AG04449 (cell line): ENCODE measurements around the gene RBP2.

Source experiments
- CTCF ChIA-PET: fragments of 350-600 bp; formaldehyde crosslinking; extraction: SDS; loops from one replicate; lab custom pipeline; 2021; ENCODE audit warnings: antibody characterized with exemption; lab: Yijun Ruan, JAX
- POLR2A ChIA-PET: fragments of 400-600, 350-600 bp; formaldehyde crosslinking; extraction: SDS; loops from one replicate; lab custom pipeline; 2020; ENCODE audit warnings: antibody characterized with exemption, inconsistent platforms; lab: Yijun Ruan, JAX
- DNase-seq: peaks from one replicate; pipeline ENCODE4 v3.0.0-alpha.2; 2010; ENCODE audit warnings: low read depth, low spot score
- H3K4me3 ChIP-seq: 2 replicates; pipeline ENCODE4 v1.5.1; 2011; ENCODE audit warnings: low read depth, mild to moderate bottlenecking, control low read depth, low read length
- CTCF ChIP-seq: IDR thresholded peaks from one replicate; pipeline ENCODE4 v1.5.1; 2011; ENCODE audit warnings: mild to moderate bottlenecking, moderate library complexity, low read length, control low read depth, inconsistent platforms; ENCODE audit not compliant: insufficient read depth; ENCODE audit errors: missing control alignments

RBP2 gene

DNA sequence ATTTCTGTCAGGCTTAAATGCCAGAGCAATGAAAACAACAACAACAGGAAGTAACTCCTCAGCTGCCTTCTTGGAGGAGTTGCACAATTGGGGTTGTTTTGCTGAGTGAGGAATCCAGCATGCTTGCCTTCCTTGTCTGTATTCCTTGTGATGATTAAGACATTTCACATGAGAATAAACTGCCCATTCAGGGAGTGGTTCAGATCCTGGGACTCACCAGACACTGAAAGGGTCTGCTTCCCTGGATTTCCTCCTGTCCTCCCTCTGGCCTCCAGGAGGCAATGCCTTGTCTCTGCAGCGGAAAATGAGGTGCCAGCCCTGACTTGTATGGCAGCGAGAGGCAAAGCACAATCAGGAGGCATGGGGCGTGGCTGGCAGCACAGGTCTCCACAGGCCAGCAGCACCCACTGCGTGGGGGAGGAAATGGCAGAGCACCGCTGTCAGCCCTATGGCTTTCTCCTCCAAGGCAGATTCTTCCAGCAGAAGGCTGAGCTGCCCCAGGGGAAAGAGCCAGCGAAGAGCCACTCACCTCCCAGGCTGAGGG lies 41.5 kb downstream of the RBP2 start:
- ChIA-PET POLR2A (no interaction called here), CTCF (interaction anchor here (1.4 to 2.1 kb wide), 3 partner anchors 10 to 127 kb away, joined by 6 to 7 read pairs (median 6); no protein-coding TSS in a partner anchor)
- no peak overlapping the region for H3K4me3 ChIP-seq
- DNase-seq = peak; percentile 19
- no peak for TF ChIP-seq CTCF

DNA sequence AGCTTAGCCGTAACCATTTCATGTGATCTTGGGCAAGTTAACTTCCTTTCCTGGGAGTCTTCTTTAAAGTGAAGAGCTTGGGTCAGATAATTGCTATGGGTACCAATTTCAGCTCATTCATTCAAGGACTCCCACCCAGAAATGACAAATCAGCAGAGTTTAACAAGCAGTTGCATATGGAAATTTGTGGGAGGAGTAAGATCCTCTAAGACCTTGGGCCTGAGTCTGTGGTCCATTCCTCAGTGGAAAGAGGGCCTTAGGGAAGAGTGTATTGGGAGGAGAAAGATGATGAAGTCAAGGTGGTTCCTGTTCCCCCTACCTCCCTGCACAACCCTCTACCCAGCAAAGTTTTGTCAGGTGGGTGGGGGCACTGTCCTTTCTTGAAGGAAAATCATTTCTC lies 42.1 kb downstream of the RBP2 start:
- ChIA-PET POLR2A (no interaction called here), CTCF (interaction anchor here (1.4 kb wide), 2 partner anchors 9 to 128 kb away, joined by 6 to 7 read pairs; no protein-coding TSS in a partner anchor)
- no peak overlapping the region for H3K4me3 ChIP-seq
- TF ChIP-seq CTCF = no peak
- DNase-seq = no peak

DNA sequence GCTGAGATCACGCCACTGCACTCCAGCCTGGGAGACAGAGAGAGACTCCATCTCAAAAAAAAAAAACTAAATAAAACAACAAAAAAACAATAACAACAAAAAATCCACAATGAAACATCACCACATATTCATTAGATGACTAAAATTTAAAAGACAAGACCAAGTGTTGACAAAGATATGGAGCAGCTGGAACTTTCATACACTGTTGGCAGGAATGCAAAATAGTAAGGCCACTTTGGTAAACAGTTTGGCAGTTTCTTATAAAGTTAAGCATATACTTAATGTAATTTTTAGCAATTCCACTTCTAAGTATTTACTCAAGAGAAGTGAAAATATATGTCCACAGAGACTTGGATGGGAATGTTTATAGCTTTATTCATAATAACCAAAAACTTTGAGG lies 43.2 kb downstream of the RBP2 start:
- POLR2A ChIA-PET = no interaction called here
- CTCF ChIA-PET = interaction anchor here (1.3 to 1.4 kb wide), 2 partner anchors 9 to 129 kb away, joined by 3 to 7 read pairs; no protein-coding TSS in a partner anchor
- TF ChIP-seq CTCF = no peak

DNA sequence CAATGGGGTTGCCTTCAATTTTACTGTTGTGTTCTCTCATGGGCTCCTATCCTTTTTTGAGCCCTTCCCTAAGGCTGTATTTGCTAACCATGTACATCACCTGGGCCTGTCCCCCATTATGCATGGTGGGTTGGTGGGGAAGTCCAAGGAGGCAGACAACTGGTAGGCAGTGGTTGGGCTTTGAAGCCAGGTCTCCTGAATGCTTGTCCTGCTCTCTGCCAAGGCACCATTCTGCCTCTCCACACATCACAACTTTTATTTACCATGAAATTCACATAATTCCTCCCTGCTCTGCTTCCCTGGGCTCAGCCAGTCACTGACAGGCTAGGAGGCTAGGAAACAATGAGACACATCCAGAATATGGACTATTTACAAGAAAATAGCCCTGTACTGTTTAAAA lies 45.8 kb downstream of the RBP2 start:
- CTCF ChIA-PET = no interaction called here
- DNase-seq = no peak
- no peak overlapping the region for H3K4me3 ChIP-seq
- no peak for TF ChIP-seq CTCF
- POLR2A ChIA-PET = no interaction called here

More for the DNA sequence above, 43.2 kb downstream of the RBP2 start:
- DNase-seq = no peak
- H3K4me3 ChIP-seq = no peak overlapping the region

DNA sequence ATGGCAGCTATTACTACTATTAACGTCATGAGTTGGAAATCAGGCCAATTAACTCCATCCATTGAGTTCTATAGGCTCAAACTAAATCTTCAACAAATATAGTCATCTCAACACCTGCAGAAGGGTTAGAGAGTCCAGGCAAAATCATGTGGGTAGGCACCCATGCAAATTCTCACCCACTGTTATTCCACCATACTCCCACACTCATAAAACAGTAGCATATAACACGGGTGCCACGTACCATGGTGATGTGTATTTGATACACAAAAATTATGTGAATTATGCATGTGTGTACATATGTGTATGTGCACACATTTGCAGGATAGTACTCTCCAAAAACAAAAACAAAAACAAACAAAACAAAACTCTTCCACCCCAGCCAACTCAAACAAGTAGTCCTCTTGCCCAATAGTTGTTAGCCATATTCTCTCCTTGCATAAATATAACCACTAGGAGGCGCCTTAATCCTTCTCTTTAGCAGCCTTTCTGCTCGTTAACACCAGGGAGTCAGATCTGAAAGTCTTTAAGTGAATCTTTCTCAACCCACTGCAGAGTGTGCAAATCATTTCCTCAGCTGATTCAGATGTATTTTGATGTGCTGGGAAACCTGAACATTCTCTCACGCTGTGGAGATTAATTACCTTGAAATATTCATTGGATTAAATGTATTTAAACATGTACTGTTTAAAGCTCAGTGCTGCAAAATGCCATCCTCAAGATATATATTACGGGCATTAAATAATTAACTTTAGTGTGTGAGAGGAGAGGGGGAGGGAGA lies 48.8 kb downstream of the RBP2 start:
- DNase-seq = peak; percentile 42

More for the DNA sequence above, 48.8 kb downstream of the RBP2 start:
- CTCF ChIA-PET = interaction anchor here (0.6 to 5.9 kb wide), 24 partner anchors 9 to 1437 kb away, joined by 3 to 94 read pairs (median 3); partner anchors contain the start of genes COPB2 and RBP1
- TF ChIP-seq CTCF = peak; percentile 56
- no peak overlapping the region for H3K4me3 ChIP-seq
- POLR2A ChIA-PET = no interaction called here
